SIG-M5 (cell line): ENCODE data around the gene SCTR.
"Not testable (repeated sequence)": the region's sequence is repeated elsewhere in the genome, so short reads cannot be mapped to it uniquely, and the experiment has no call there.

Experiments
- DNase-seq: peaks from one replicate; lab custom pipeline; 2025; lab: John Stamatoyannopoulos, UW

SCTR gene

DNA sequence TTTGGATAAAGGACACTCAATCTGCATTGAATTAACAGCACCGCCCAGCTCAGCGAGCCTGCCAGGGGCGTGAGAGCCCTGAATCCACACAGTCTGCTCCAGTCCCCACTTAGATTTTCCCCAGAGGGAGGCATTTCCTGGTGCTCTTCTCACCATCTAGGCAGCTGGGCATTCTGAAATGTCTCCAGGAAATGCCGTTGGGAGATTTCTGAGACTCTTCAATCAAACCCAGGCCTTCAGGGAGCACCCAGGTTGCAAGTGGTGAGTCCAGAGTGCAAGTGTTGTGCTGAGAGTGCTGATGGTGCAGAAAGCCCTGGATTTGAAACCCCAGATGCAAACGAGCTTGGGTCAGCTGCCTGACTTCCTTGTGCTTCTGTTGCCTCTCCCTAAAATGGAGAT is 116.1 kb downstream of the SCTR start:
- DNase-seq: no peak

DNA sequence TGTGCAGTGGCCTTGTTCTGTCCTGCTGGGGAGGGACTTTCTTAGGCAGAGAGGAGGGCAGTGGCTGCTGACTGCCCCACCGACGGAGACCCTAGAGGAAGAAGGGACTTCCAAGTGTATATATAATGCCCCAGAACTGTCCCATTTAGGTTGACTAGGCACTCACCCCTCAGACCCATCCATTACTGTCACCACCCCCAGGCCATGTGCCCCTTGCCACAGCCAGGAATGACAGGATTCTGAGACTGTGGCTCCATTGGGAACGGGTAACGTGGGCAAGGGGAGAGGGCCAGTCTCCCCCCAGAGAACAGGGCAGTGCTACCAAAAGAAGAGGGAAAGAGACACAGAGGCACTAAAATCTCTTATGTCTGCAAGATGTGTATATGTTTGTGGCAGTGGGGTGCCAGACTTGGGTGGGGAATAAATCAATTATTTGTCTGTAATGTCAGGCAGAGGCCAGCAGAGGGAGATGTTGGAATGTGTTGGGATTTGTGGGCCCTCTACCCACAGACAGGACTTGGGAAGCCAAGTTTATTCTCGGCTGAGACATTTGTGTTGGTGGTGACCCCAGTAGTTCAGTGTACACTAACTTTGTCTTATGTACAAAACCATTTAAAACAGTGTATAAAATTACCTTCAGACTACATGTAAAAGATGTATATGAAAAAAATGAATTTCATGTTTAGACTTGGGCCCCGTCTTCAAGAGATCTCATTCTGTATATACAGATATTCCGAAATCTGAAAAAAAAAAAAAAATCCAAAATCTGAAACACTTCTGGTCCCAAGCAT is 116.7 kb downstream of the SCTR start:
- DNase-seq: no peak

DNA sequence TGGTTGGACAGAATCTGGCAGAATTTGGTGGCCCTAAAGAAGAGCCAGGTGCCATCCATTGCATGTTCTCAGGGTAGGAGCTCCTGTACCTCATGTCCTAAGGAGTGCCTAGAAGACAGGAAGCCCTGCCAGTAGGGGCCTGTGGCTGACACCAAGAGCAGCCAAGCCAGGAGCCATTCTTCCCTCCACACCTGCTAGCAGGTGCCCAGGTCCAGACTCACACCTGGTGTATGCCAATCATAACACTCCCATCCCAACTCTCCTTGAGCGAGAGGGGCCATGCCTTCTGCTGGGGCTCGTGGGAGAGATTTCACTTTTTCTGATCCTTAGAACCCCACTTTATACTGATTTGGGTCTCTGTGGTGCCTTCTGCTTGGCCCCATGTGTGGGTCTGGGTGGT is 119.1 kb downstream of the SCTR start:
- no peak for DNase-seq

DNA sequence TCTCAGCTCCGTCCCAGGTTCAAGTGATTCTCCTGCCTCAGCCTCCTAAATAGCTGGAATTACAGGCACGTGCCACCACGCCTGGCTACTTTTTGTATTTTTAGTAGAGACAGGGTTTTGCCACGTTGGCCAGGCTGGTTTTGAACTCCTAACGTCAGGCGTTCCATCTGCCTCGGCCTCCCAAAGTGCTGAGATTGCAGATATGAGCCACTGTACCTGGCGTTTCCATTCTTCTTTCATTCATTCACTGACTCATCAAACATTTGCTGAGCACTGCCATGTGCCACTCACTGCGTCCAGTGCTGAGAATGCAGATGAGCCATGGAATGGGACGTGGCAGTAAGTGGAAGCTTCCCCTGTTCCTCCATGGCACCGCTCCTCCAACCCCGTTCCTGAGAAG is 120.7 kb downstream of the SCTR start:
- not testable (repeated sequence) for DNase-seq

DNA sequence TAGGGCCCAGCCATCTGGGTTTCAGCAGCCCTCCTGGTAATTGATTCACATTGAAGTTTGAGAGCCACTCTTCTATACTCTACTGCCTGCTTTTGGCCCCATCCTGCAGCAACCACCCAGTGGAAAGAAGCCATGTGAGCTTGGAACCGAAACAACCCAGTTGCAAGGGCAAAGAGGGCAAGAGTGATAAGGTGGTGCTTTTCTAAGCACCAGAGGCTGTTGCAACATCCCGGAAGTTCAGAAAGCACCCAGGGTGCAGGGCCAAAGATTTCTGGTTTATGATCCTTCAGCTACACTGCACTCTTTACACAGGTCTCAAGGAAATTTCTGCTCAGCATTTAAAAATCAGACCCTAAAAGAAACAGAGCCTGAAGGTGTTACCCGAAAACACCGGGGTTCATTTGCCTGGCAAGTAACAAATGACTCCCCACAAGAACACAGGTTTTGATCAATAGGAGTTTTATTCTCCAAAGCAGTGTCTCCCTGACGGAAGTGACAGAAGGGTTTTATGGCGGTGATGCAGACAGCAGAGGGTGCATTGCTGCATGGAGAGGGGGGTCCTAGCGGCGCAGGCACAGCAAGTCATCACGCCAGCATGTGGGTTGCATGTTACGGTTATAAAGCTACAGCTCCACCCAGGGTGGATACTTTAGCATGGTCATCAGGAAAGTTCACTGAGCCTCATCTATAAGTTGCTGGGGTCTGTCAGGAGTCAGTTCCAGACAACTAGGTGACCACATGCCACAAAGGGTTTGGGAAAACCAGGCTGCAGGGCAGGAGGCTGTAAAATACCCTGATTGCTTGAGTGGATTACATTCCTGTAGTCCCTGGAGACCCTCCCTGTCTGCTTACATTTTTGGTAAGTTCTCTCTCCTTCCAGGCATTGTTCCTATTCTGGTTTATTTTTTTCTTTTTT is 121.4 kb downstream of the SCTR start:
- no peak for DNase-seq

DNA sequence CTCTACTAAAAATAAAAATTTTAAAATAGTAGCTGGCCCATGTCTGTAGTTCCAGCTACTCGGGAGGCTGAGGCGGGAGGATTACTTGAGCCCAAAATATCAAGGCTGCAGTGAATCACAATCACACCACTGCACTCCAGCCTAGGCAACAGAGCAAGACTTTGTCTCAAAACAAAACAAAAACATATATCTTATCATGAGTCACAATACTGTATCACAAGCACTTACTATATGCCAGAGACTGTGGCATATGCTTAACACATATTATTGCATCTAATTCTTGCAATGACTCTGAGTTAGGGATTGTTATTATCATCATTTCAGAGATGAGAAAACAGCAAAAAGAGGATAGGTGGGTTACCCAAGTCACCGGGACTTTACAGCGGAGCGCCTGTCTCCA is 122.2 kb downstream of the SCTR start:
- DNase-seq: no peak

DNA sequence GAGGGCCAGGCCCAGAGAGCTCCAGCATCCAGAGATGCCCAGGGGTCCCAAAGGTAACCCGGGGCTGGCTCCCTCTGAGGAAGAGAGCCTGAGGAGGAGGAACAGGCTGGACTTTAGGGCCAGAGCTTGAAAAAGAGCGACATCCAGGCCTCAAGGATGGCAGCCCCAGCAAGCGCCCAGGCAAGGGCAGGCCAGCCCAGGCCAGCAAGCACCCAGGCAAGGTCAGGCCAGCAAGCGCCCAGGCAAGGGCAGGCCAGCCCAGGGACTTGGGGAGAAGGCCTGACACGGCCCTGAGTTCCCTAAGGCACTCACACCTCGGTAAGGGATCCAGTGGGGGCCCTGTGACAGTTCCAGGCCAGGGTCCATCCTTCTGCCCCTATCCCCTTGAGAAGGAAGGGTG is 127.1 kb downstream of the SCTR start:
- DNase-seq: no peak

DNA sequence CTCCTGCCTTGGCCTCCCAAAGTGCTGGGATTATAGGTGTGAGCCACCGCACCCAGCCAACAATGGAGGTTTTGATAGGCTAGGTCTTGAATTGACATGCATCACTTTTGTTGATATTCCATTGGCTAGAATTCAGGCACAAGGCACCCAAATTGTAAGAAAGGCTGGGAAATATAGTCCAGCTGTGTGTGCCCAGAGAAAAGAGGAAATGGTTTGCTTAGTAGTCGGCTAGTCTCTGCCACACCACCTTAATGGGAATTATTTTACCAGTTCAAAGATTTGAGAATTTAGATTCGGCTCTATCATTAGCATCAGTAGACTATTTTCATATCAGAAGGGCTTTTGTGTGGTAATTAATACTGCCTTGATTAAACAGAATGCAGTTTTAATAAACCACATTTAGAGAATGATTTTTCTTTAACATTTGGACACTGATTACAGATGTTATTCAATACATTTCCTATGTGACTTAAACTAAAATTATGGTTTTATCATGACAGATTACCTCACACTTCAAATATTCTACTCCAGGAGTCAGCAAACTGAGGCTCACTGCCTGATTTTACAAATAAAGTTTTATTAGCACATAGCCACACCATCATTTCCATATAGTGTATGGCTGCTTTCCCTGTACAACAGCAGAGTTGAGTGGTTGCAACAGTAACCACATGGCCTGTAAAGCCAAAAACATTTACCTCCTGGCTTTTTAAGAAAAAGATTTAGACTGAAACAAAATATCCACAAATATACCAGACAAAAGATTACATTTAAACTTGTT is 130.1 kb downstream of the SCTR start:
- no peak for DNase-seq
